ENCODE results near the gene NKX1-2. TPM values are rescaled to one million over a fixed set of nuclear protein-coding genes. Genes with fewer than 3 reads are reported as not detected.

The NKX1-2 gene
- total RNA-seq, 1 experiment from 2014 or later = 3.4 TPM

DNA sequence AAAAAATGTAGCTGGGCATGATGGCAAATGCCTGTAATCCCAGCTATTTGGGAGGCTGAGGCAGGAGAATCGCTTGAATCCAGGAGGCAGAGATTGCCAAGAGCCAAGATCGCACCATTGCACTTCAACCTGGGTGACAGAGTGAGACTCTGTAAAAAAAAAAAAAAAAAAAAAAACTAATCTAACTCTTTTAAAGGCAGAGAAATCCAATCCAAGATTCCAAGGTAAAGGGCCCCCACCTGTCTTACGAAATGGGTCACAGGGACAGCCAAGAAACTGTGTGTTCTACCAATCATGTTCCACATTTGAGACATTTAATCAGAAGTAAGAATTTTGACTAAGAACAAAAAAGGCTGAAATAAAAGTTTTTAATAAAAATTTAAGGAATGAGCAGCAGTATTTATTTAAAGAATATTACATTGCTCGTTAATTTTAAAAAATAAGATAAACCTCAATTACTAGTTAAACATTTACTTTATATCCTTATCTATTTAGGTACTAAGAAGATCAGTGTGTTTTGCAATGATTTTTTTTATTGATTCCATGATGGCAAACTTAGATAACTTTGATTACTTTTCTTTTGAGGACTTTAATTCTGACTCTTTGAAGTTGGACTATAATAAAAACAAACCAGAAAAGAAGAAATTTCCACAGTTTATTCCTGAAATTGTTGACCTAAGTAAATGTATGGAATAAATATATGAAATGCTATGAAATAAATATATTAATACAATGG is 24.4 kb downstream of the NKX1-2 start:
- Histone ChIP-seq H3K36me3 (ENCODE audit: control insufficient read depth in 1 of 2, insufficient read depth in 2 of 2, low read length in 2 of 2) (no peaks in the 10 kb centered on the region), H2AFZ (ENCODE audit: low read depth, low read length, poor library complexity, severe bottlenecking) (no peak overlapping the region), H3K79me2 (ENCODE audit: insufficient read depth, low read length) (no peaks in the 10 kb centered on the region), H3K27me3 (ENCODE audit: insufficient read depth, low read length) (no peaks in the 10 kb centered on the region), H3K4me2 (ENCODE audit: low read length) (no peak overlapping the region), H4K20me1 (ENCODE audit: insufficient read depth) (no peaks in the 10 kb centered on the region), H3K9me2 (ENCODE audit: insufficient read depth) (no peaks in the 10 kb centered on the region), H3K9ac (ENCODE audit: low read length) (no peak overlapping the region), H3K4me3 (replicated peaks in 1 of 2; ENCODE audit: low read depth in 1 of 2, low read length in 2 of 2) (no peak overlapping the region), H3K27ac (ENCODE audit: low read depth, low read length) (no peak overlapping the region), H3K4me1 (ENCODE audit: control insufficient read depth in 1 of 2, insufficient read depth in 2 of 2, low read length in 2 of 2) (no peaks in the 10 kb centered on the region), H3K9me3 (ENCODE audit: control insufficient read depth in 1 of 2, insufficient read depth in 1 of 2, low read depth in 1 of 2, low read length in 2 of 2) (no peaks in the 10 kb centered on the region)
- no TSS peak for BruUV-seq (replicated peaks)
- TF ChIP-seq EGR1 (IDR thresholded peaks at IDR 0.05; ENCODE audit: low read depth) (no peak), ELF1 (IDR thresholded peaks at IDR 0.05; ENCODE audit: borderline replicate concordance, low read depth) (no peak), POLR2AphosphoS5 (IDR thresholded peaks at IDR 0.05; ENCODE audit: low read depth, low read length) (no peak), EZH2phosphoT487 (IDR thresholded peaks at IDR 0.05; ENCODE audit: borderline replicate concordance) (no peak), CEBPB (IDR thresholded peaks at IDR 0.05; ENCODE audit: low read depth) (no peak), FOSL1 (IDR thresholded peaks at IDR 0.05; ENCODE audit: low read depth) (no peak), ZNF274 (IDR thresholded peaks at IDR 0.05; ENCODE audit: low read depth, low read length) (no peak)
- TF ChIP-seq, protein P1, sequence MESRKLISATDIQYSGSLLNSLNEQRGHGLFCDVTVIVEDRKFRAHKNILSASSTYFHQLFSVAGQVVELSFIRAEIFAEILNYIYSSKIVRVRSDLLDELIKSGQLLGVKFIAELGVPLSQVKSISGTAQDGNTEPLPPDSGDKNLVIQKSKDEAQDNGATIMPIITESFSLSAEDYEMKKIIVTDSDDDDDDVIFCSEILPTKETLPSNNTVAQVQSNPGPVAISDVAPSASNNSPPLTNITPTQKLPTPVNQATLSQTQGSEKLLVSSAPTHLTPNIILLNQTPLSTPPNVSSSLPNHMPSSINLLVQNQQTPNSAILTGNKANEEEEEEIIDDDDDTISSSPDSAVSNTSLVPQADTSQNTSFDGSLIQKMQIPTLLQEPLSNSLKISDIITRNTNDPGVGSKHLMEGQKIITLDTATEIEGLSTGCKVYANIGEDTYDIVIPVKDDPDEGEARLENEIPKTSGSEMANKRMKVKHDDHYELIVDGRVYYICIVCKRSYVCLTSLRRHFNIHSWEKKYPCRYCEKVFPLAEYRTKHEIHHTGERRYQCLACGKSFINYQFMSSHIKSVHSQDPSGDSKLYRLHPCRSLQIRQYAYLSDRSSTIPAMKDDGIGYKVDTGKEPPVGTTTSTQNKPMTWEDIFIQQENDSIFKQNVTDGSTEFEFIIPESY (IDR thresholded peaks at IDR 0.05; ENCODE audit: extremely low read depth, insufficient replicate concordance, low read length) = no peak
- RAD21 ChIA-PET (ENCODE audit: low non-redundant PET in 1 of 2, low total read pairs in 2 of 2, uncharacterized antibody in 2 of 2, unreplicated experiment in 2 of 2) = no interaction called here
- POLR2A ChIA-PET = no interaction called here
- ATAC-seq = no peak
- no peak for DNase-seq (ENCODE audit: low read depth, low spot score)
- CTCF ChIA-PET = interaction anchor here (1.5 kb wide), 1 partner anchor 36 kb away, joined by 5 read pairs; no protein-coding TSS in a partner anchor
- intact Hi-C loops (cut with micrococcal nuclease) = no loop called here
